Thymus (tissue), 11 donors: Measurements from ENCODE around the gene MAGI1. TPM values are rescaled to one million over a fixed set of nuclear protein-coding genes. Genes with fewer than 3 reads are reported as not detected.

Experiments used
- DNase-seq, 9 donors: peaks; one replicate each; pipeline ENCODE4 v3.0.0-alpha.2; 2013; ENCODE audit warnings: low spot score in 9 of 9, low read depth in 6 of 9, missing footprints in 1 of 9
- H3K27ac ChIP-seq, 2 donors: one replicate each; pipeline ENCODE4 v1.5.1; 2013; ENCODE audit warnings: control low read depth in 1 of 2, low read depth in 1 of 2, low read length in 1 of 2, mild to moderate bottlenecking in 1 of 2, moderate library complexity in 1 of 2
- H3K27me3 ChIP-seq, 2 donors: one replicate each; pipeline ENCODE4 v1.5.1; 2013; ENCODE audit warnings: low read length in 1 of 2; ENCODE audit not compliant: control insufficient read depth in 2 of 2, insufficient read depth in 1 of 2
- H3K36me3 ChIP-seq, 2 donors: one replicate each; pipeline ENCODE4 v1.5.1; 2013; ENCODE audit warnings: low read length in 1 of 2, mild to moderate bottlenecking in 1 of 2, moderate library complexity in 1 of 2; ENCODE audit not compliant: control insufficient read depth in 2 of 2, insufficient read depth in 2 of 2
- H3K4me1 ChIP-seq, 2 donors: one replicate each; pipeline ENCODE4 v1.5.1; 2013; ENCODE audit warnings: low read length in 2 of 2; ENCODE audit not compliant: control insufficient read depth in 2 of 2, insufficient read depth in 2 of 2
- H3K4me3 ChIP-seq, 2 donors: one replicate each; pipeline ENCODE4 v1.5.1; 2013; ENCODE audit warnings: low read length in 2 of 2, control low read depth in 1 of 2, mild to moderate bottlenecking in 1 of 2
- H3K9me3 ChIP-seq, 2 donors: one replicate each; pipeline ENCODE4 v1.5.1; 2013; ENCODE audit warnings: low read length in 1 of 2, mild to moderate bottlenecking in 1 of 2; ENCODE audit not compliant: control insufficient read depth in 2 of 2, insufficient read depth in 1 of 2
- WGBS: extraction: QIAGEN DNeasy Blood & Tissue Kit; methylation state at CpG from one replicate; pipeline ENCODE4 v1.1.7; 2013; 5-methylcytosine and 5-hydroxymethylcytosine counted together
- polyA plus RNA-seq: library from polyadenylated mRNA; stranded (reverse); fragments of 200-250 nt; gene quantifications from one replicate; pipeline ENCODE4 v1.2.3, GENCODE V29; 2013
- total RNA-seq: library from RNA; stranded (reverse); fragments of 120-200 nt; gene quantifications from one replicate; pipeline ENCODE4 v1.2.4, GENCODE V29; 2013
- donor health status: healthy.

Gene MAGI1
- total and polyA plus RNA-seq, 2 donors: 5.1 to 6.1 TPM

- Histone ChIP-seq H3K9me3 (no peaks in the 10 kb centered on the region), H3K36me3 (no peaks in the 10 kb centered on the region), H3K27ac (no peak overlapping the region), H3K4me3 (no peak overlapping the region), H3K4me1 (no peaks in the 10 kb centered on the region), H3K27me3 (no peaks in the 10 kb centered on the region)
- DNase-seq: no peak
- WGBS: 91% methylated on average over 4 of the region's 4 CpGs
Measured at GRCh38 chr3:65995030-65995429, 43.7 kb downstream of the MAGI1 start.

GRCh38 chr3:65993134-65993900 is 45.4 kb downstream of the MAGI1 start:
- DNase-seq: no peak
- H3K36me3 ChIP-seq: no peaks in the 10 kb centered on the region
- no peaks in the 10 kb centered on the region for H3K4me1 ChIP-seq
- no peak overlapping the region for H3K4me3 ChIP-seq
- WGBS: 94% methylated on average over 1 of the region's 1 CpG
- H3K27ac ChIP-seq: no peak overlapping the region
- no peaks in the 10 kb centered on the region for H3K9me3 ChIP-seq
- no peaks in the 10 kb centered on the region for H3K27me3 ChIP-seq

GRCh38 chr3:65992106-65992505 is 46.6 kb downstream of the MAGI1 start:
- H3K27ac ChIP-seq: no peak overlapping the region
- no peaks in the 10 kb centered on the region for H3K36me3 ChIP-seq
- no peak overlapping the region for H3K4me3 ChIP-seq
- H3K9me3 ChIP-seq: no peaks in the 10 kb centered on the region
- no peaks in the 10 kb centered on the region for H3K27me3 ChIP-seq
- DNase-seq: no peak
- 93% methylated on average over 1 of the region's 1 CpG for WGBS
- no peaks in the 10 kb centered on the region for H3K4me1 ChIP-seq

- H3K27me3 ChIP-seq: no peaks in the 10 kb centered on the region
- H3K36me3 ChIP-seq: no peaks in the 10 kb centered on the region
- 91% methylated on average over 5 of the region's 5 CpGs for WGBS
- DNase-seq: no peak
- H3K4me3 ChIP-seq: no peak overlapping the region
- no peak overlapping the region for H3K27ac ChIP-seq
- H3K4me1 ChIP-seq: no peaks in the 10 kb centered on the region
- H3K9me3 ChIP-seq: no peaks in the 10 kb centered on the region
Measured at GRCh38 chr3:65988411-65989180, 50.1 kb downstream of the MAGI1 start.

GRCh38 chr3:65986285-65986684 is 52.4 kb downstream of the MAGI1 start:
- DNase-seq: no peak
- Histone ChIP-seq H3K36me3 (no peaks in the 10 kb centered on the region), H3K4me1 (no peaks in the 10 kb centered on the region), H3K27me3 (no peaks in the 10 kb centered on the region), H3K27ac (no peak overlapping the region), H3K9me3 (no peaks in the 10 kb centered on the region), H3K4me3 (no peak overlapping the region)
- 86% methylated on average over 4 of the region's 4 CpGs for WGBS

GRCh38 chr3:65984975-65985374 is 53.7 kb downstream of the MAGI1 start:
- no peak overlapping the region for H3K4me3 ChIP-seq
- no peak overlapping the region for H3K27ac ChIP-seq
- no peaks in the 10 kb centered on the region for H3K9me3 ChIP-seq
- DNase-seq: no peak
- H3K36me3 ChIP-seq: no peaks in the 10 kb centered on the region
- H3K4me1 ChIP-seq: no peaks in the 10 kb centered on the region
- WGBS: 84% methylated on average over 1 of the region's 1 CpG
- no peaks in the 10 kb centered on the region for H3K27me3 ChIP-seq

- Histone ChIP-seq H3K27me3 (no peaks in the 10 kb centered on the region), H3K4me3 (no peak overlapping the region), H3K4me1 (no peaks in the 10 kb centered on the region), H3K36me3 (no peaks in the 10 kb centered on the region), H3K9me3 (no peaks in the 10 kb centered on the region), H3K27ac (no peak overlapping the region)
- no peak for DNase-seq
- WGBS: 94% methylated on average over 1 of the region's 1 CpG
Measured at GRCh38 chr3:65983100-65983499, 55.6 kb downstream of the MAGI1 start.

- Histone ChIP-seq H3K36me3 (no peaks in the 10 kb centered on the region), H3K9me3 (no peaks in the 10 kb centered on the region), H3K4me1 (no peaks in the 10 kb centered on the region), H3K27me3 (no peaks in the 10 kb centered on the region), H3K4me3 (no peak overlapping the region), H3K27ac (no peak overlapping the region)
- WGBS: 94% methylated on average over 4 of the region's 4 CpGs
- no peak for DNase-seq
Measured at GRCh38 chr3:65979731-65980130, 59.0 kb downstream of the MAGI1 start.

GRCh38 chr3:65979162-65979561 is 59.6 kb downstream of the MAGI1 start:
- Histone ChIP-seq H3K27me3 (no peaks in the 10 kb centered on the region), H3K27ac (no peak overlapping the region), H3K4me3 (no peak overlapping the region), H3K36me3 (no peaks in the 10 kb centered on the region), H3K4me1 (no peaks in the 10 kb centered on the region), H3K9me3 (no peaks in the 10 kb centered on the region)
- 75% methylated on average over 6 of the region's 6 CpGs for WGBS
- DNase-seq: no peak
